A549 treated with CORT108297 at 1 μM for 4 hours (cell line): Measurements from ENCODE around the gene SENP5. TPM values are rescaled to one million over a fixed set of nuclear protein-coding genes. Genes with fewer than 3 reads are reported as not detected.

ENCODE experiments used
- total RNA-seq: library from RNA; stranded (reverse); fragments of 200-300 nt; extraction: Qiagen RNA extraction; gene quantifications from 5 replicates; pipeline ENCODE4 v1.2.3, GENCODE V29; 2022

Gene SENP5
- total RNA-seq: 5.4 to 7.5 TPM (median 6.8 TPM) in 5 replicates

GRCh38 chr3:196867507-196868296 is at the start of gene SENP5:
Gene SENP5 (plus strand): TSS chr3:196867920. CDS start chr3:196885182, 17,262 bp downstream.

GRCh38 chr3:196942226-196942914 is 74.7 kb downstream of the SENP5 start, which contains the start of gene NCBP2:
Gene NCBP2 (minus strand): TSS chr3:196942528. CDS start chr3:196942503, 25 bp downstream.

GRCh38 chr3:196968233-196969133 is 100.8 kb downstream of the SENP5 start, which contains the start of gene PIGZ:
Gene PIGZ (minus strand): TSS chr3:196968833. CDS start chr3:196952031, 16,802 bp downstream.

Other genes with a start within 250 kb of the SENP5 start
- gene NRROS, start 228.2 kb upstream of the SENP5 start, total RNA-seq: 0.05 TPM in 1 of 5 replicates, not detected in the others
- 2.7 to 3.4 TPM (median 2.9 TPM) in 5 replicates for gene CEP19, start 155.7 kb upstream of the SENP5 start, total RNA-seq
- 27.1 to 33.4 TPM (median 30.6 TPM) in 5 replicates for gene PIGX, start 155.5 kb upstream of the SENP5 start, total RNA-seq
- 29.7 to 56.8 TPM (median 36.6 TPM) in 5 replicates for gene PAK2, start 128.1 kb upstream of the SENP5 start, total RNA-seq
- 44.5 to 53.4 TPM (median 45.6 TPM) in 5 replicates for gene NCBP2, start 74.6 kb downstream of the SENP5 start, total RNA-seq
- 1.1 to 1.8 TPM (median 1.6 TPM) in 5 replicates for gene PIGZ, start 100.9 kb downstream of the SENP5 start, total RNA-seq
- gene MELTF, start 161.9 kb downstream of the SENP5 start, total RNA-seq: 43.3 to 71.8 TPM (median 62.8 TPM) in 5 replicates